ENCODE data around the gene FLYWCH2.
A peak's percentile ranks its signal among the peaks of the same experiment; 100 is the strongest.

FLYWCH2 gene

GRCh38 chr16:2859686-2860265 lies 23.2 kb upstream of the FLYWCH2 start:
- no peak overlapping the region for H3K4me3 ChIP-seq (replicated peaks; ENCODE audit: low read depth, low read length)
- no peak for DNase-seq (ENCODE audit: extremely low read depth, low read depth)
- TF ChIP-seq CTCF (IDR thresholded peaks at IDR 0.05; ENCODE audit: low read depth, low read length, missing control alignments): no peak

DNA sequence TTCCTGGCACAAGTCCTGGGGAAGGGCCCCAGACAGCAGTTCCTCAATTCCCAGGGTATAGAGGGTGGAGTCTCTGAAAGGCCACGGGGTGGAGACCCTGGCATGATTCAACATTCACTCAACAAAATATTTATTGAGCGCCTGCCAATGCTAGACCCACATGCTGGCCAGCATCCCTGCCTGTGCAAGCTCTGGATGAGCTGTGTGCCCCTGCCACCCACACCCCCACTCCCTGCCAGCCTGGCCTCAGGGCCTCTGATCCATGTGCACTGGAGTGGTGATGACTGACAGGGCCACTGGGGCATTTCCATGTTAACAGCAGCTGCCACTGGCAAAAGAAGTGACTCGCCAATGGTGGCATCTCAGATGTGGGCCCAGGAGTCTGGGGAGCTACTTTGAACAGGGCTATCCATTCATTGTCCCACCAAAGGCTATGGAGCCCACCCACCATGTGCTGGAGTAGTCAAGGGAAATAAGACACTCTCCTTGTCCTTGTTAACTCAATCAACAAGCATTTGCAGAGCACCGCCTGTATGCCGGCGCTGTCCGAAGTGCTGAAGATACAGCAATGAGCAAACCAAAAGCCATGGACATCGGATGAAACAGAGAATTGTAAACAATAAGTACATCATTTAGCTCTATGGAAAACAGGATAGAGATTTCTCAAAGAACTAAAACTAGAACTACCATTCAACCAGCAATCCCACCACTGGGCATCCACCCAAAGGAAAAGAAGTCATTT lies 22.0 kb upstream of the FLYWCH2 start:
- DNase-seq (ENCODE audit: extremely low read depth, low read depth): no peak
- no peak overlapping the region for H3K4me3 ChIP-seq (replicated peaks; ENCODE audit: low read depth, low read length)
- TF ChIP-seq CTCF (IDR thresholded peaks at IDR 0.05; ENCODE audit: low read depth, low read length, missing control alignments): no peak

GRCh38 chr16:2865651-2866050 lies 17.4 kb upstream of the FLYWCH2 start:
- no peak for TF ChIP-seq CTCF (IDR thresholded peaks at IDR 0.05; ENCODE audit: low read depth, low read length, missing control alignments)
- no peak for DNase-seq (ENCODE audit: extremely low read depth, low read depth)
- H3K4me3 ChIP-seq (replicated peaks; ENCODE audit: low read depth, low read length): no peak overlapping the region

GRCh38 chr16:2866431-2866830 lies 16.6 kb upstream of the FLYWCH2 start:
- no peak for TF ChIP-seq CTCF (IDR thresholded peaks at IDR 0.05; ENCODE audit: low read depth, low read length, missing control alignments)
- no peak overlapping the region for H3K4me3 ChIP-seq (replicated peaks; ENCODE audit: low read depth, low read length)
- DNase-seq (ENCODE audit: extremely low read depth, low read depth): no peak

- peak overlapping the region; percentile 54 for H3K4me3 ChIP-seq (replicated peaks; ENCODE audit: low read depth, low read length)
- no peak for TF ChIP-seq CTCF (IDR thresholded peaks at IDR 0.05; ENCODE audit: low read depth, low read length, missing control alignments)
- no peak for DNase-seq (ENCODE audit: extremely low read depth, low read depth)
These were observed 15.4 kb upstream of the FLYWCH2 start for GRCh38 chr16:2867661-2867986.

DNA sequence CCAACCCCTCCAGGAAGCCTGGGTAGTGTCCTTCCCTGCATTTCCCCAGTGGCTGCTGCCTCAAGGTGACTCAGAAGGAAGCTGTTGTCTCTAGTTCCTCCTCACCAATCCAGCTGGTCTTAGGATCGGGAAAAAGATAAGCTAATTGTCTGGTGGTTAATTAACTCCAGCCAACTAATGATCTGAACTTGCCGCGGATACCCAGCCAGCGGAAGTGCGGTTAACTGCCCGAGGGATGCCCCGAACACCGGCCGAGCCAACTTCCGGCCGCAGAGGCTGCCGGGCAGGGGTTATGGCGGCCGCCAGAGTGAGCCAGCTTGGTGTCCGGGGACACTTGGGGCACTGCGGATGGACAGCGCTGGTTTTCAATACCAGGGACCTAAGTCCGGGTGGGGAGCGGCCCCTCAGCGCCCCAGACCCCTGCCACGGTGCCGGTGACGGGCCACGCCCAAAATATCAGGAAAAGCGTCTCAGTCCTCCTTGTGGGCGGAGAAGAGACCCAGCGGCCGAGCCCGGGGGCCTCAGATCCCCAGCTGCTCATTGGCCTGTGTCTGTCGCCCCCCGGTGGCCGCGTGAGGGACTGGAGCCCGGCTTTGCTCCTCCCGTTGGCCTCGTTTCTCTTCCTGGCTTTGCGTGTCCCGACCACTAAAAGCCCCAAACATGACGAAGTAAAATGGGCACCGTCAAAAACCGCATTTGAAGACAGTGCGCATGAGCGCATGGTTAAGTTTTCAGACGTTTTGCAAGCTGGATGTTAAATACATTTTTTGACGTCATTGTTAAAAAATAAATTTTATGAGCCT lies 14.8 kb upstream of the FLYWCH2 start:
- peak; percentile 82 for DNase-seq (ENCODE audit: extremely low read depth, low read depth)
- peak; percentile 93 for TF ChIP-seq CTCF (IDR thresholded peaks at IDR 0.05; ENCODE audit: low read depth, low read length, missing control alignments)
- peak overlapping the region; percentile 54 for H3K4me3 ChIP-seq (replicated peaks; ENCODE audit: low read depth, low read length)

All from HFF-Myc (cell line).